ENCODE data around the gene SUCLG2. TPM values are rescaled to one million over a fixed set of nuclear protein-coding genes. Genes with fewer than 3 reads are reported as not detected.
A peak's percentile ranks its signal among the peaks of the same experiment; 100 is the strongest.

Gene SUCLG2
- total and polyA plus RNA-seq, 2 experiments from 2014 or later, result 49.9 TPM

- Histone ChIP-seq H3K27ac (no peak overlapping the region), H3K36me3 (ENCODE audit: low read depth) (no peaks in the 10 kb centered on the region), H4K20me1 (ENCODE audit: insufficient read depth) (no peaks in the 10 kb centered on the region), H2AFZ (peak overlapping the region; percentile 50), H3K4me3 (no peak overlapping the region), H3F3A (ENCODE audit: insufficient read depth) (no peaks in the 10 kb centered on the region), H3K4me1 (ENCODE audit: insufficient read depth) (no peaks in the 10 kb centered on the region), H3K9me3 (ENCODE audit: low read depth) (no peaks in the 10 kb centered on the region), H3K9me2 (ENCODE audit: insufficient read depth) (no peaks in the 10 kb centered on the region), H3K79me2 (ENCODE audit: insufficient read depth) (no peaks in the 10 kb centered on the region), H3K9ac (no peak overlapping the region), H3K4me2 (ENCODE audit: unreplicated experiment) (no peak overlapping the region), H3K27me3 (replicated peaks; ENCODE audit: insufficient read depth) (no peaks in the 10 kb centered on the region)
- in situ Hi-C loops (cut with MboI), result loop anchor here (25.0 kb wide), 1 partner anchor 1529 kb away; no protein-coding TSS in a partner anchor
- peak; percentile 59 for DNase-seq
- TF ChIP-seq EZH2 (IDR thresholded peaks at IDR 0.05; ENCODE audit: insufficient read depth, poor library complexity, severe bottlenecking), result no peak
- no peak for TF ChIP-seq EZH2phosphoT487 (IDR thresholded peaks at IDR 0.05; ENCODE audit: insufficient read depth, low read depth)
- WGBS, 2 experiments (ENCODE audit: low coverage in 1 of 2, low lambda C conversion rate in 2 of 2, missing lambda C conversion rate in 2 of 2), result 7 to 14% methylated on average over 5 of the region's 5 CpGs
Measured at GRCh38 chr3:67357610-67358458, 296.6 kb downstream of the SUCLG2 start.

GRCh38 chr3:67349551-67350174 lies 304.7 kb downstream of the SUCLG2 start:
- Histone ChIP-seq H3K4me1 (ENCODE audit: insufficient read depth) (no peaks in the 10 kb centered on the region), H4K20me1 (ENCODE audit: insufficient read depth) (no peaks in the 10 kb centered on the region), H3K9me3 (ENCODE audit: low read depth) (no peaks in the 10 kb centered on the region), H3K4me2 (ENCODE audit: unreplicated experiment) (no peak overlapping the region), H3K9ac (no peak overlapping the region), H2AFZ (no peak overlapping the region), H3K27me3 (replicated peaks; ENCODE audit: insufficient read depth) (no peaks in the 10 kb centered on the region), H3K27ac (no peak overlapping the region), H3F3A (ENCODE audit: insufficient read depth) (no peaks in the 10 kb centered on the region), H3K36me3 (ENCODE audit: low read depth) (no peaks in the 10 kb centered on the region), H3K9me2 (ENCODE audit: insufficient read depth) (no peaks in the 10 kb centered on the region), H3K79me2 (ENCODE audit: insufficient read depth) (no peaks in the 10 kb centered on the region), H3K4me3 (no peak overlapping the region)
- in situ Hi-C loops (cut with MboI), result loop anchor here (25.0 kb wide), 1 partner anchor 1538 kb away; no protein-coding TSS in a partner anchor
- peak; percentile 3 for DNase-seq
- TF ChIP-seq EZH2 (IDR thresholded peaks at IDR 0.05; ENCODE audit: insufficient read depth, poor library complexity, severe bottlenecking), result no peak
- TF ChIP-seq EZH2phosphoT487 (IDR thresholded peaks at IDR 0.05; ENCODE audit: insufficient read depth, low read depth), result no peak

- Histone ChIP-seq H3K9me3 (ENCODE audit: low read depth) (no peaks in the 10 kb centered on the region), H3K9me2 (ENCODE audit: insufficient read depth) (no peaks in the 10 kb centered on the region), H3K36me3 (ENCODE audit: low read depth) (no peaks in the 10 kb centered on the region), H3K27me3 (replicated peaks; ENCODE audit: insufficient read depth) (no peaks in the 10 kb centered on the region), H3K79me2 (ENCODE audit: insufficient read depth) (no peaks in the 10 kb centered on the region), H3K4me2 (ENCODE audit: unreplicated experiment) (no peak overlapping the region), H3K9ac (no peak overlapping the region), H3K4me3 (no peak overlapping the region), H4K20me1 (ENCODE audit: insufficient read depth) (no peaks in the 10 kb centered on the region), H2AFZ (no peak overlapping the region), H3K4me1 (ENCODE audit: insufficient read depth) (no peaks in the 10 kb centered on the region), H3F3A (ENCODE audit: insufficient read depth) (no peaks in the 10 kb centered on the region), H3K27ac (no peak overlapping the region)
- TF ChIP-seq EZH2 (IDR thresholded peaks at IDR 0.05; ENCODE audit: insufficient read depth, poor library complexity, severe bottlenecking) (no peak), EZH2phosphoT487 (IDR thresholded peaks at IDR 0.05; ENCODE audit: insufficient read depth, low read depth) (no peak)
- no peak for DNase-seq
- in situ Hi-C loops (cut with MboI), result no loop called here
Measured at GRCh38 chr3:67346081-67346480, 308.3 kb downstream of the SUCLG2 start.

GRCh38 chr3:67335813-67336212 lies 318.6 kb downstream of the SUCLG2 start:
- in situ Hi-C loops (cut with MboI), result no loop called here
- Histone ChIP-seq H3K9ac (no peak overlapping the region), H3K9me3 (ENCODE audit: low read depth) (no peaks in the 10 kb centered on the region), H3K36me3 (ENCODE audit: low read depth) (no peaks in the 10 kb centered on the region), H3K27ac (no peak overlapping the region), H4K20me1 (ENCODE audit: insufficient read depth) (no peaks in the 10 kb centered on the region), H3K4me3 (no peak overlapping the region), H3K27me3 (replicated peaks; ENCODE audit: insufficient read depth) (no peaks in the 10 kb centered on the region), H3K9me2 (ENCODE audit: insufficient read depth) (no peaks in the 10 kb centered on the region), H3K4me2 (ENCODE audit: unreplicated experiment) (no peak overlapping the region), H3K79me2 (ENCODE audit: insufficient read depth) (no peaks in the 10 kb centered on the region), H3K4me1 (ENCODE audit: insufficient read depth) (no peaks in the 10 kb centered on the region), H3F3A (ENCODE audit: insufficient read depth) (no peaks in the 10 kb centered on the region), H2AFZ (no peak overlapping the region)
- 0 to 5% methylated on average over 1 to 2 of the region's 2 CpGs for WGBS, 2 experiments (ENCODE audit: low coverage in 1 of 2, low lambda C conversion rate in 2 of 2, missing lambda C conversion rate in 2 of 2)
- DNase-seq, result no peak
- TF ChIP-seq EZH2phosphoT487 (IDR thresholded peaks at IDR 0.05; ENCODE audit: insufficient read depth, low read depth), result no peak
- TF ChIP-seq EZH2 (IDR thresholded peaks at IDR 0.05; ENCODE audit: insufficient read depth, poor library complexity, severe bottlenecking), result no peak
